ENCODE measurements around the gene ADCY2.

ADCY2 gene

DNA sequence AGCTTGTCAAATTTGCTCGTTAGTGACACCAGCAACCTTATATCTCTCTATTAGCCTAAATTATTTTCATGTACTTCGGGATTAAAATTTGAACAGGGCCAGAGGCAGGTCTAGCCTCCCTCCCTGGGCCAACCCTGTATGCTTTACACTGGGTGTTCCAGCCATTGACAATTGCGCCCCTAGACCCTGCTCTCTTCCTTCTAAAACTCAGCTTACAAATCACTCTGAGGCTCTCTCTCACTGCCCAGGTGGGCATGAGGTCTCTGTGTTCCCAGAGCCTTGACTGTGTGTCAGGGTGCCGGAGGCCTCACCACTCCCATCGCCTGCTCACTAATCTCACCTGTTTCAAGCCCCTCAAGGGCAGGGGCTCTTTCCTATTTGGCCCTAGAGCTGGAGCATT, 461.4 kb downstream of the ADCY2 start:
- CTCF ChIA-PET: interaction anchor here (0.7 to 4.2 kb wide), 19 partner anchors 8 to 1077 kb away, joined by 3 to 29 read pairs (median 4); partner anchors contain the start of genes FASTKD3 and MTRR
- Histone ChIP-seq H3K9me3 (ENCODE audit: control insufficient read depth, insufficient read depth, low read depth, low read length) (no peaks in the 10 kb centered on the region; the same call in 1 of the 2 replicates), H3K36me3 (ENCODE audit: control insufficient read depth in 2 of 2, insufficient read depth in 1 of 2, low read length in 2 of 2) (peaks cover 36 to 37% of the 10 kb centered on the region in 2 experiments), H3K4me1 (ENCODE audit: control insufficient read depth, insufficient read depth, low read length) (no peaks in the 10 kb centered on the region; the same call in 1 of the 2 replicates), H3K27ac (ENCODE audit: extremely low read depth, low read depth, low read length) (no peak overlapping the region), H3K4me3 (ENCODE audit: low read depth, low read length) (no peak overlapping the region)
- POLR2A ChIA-PET: interaction anchor here (3.4 kb wide), 1 partner anchor 12 kb away, joined by 22 read pairs; the partner anchor contains the start of genes FASTKD3 and MTRR
- no peak for TF ChIP-seq ZNF335 (tag by site-specific recombination; conservative IDR thresholded peaks at IDR 0.05)
- no peak for TF ChIP-seq YY2 (tag by site-specific recombination; IDR thresholded peaks at IDR 0.05)
- no peak for TF ChIP-seq ZNF302 (tag by site-specific recombination; IDR thresholded peaks at IDR 0.05; ENCODE audit: low read depth)
- TF ChIP-seq, protein P1, sequence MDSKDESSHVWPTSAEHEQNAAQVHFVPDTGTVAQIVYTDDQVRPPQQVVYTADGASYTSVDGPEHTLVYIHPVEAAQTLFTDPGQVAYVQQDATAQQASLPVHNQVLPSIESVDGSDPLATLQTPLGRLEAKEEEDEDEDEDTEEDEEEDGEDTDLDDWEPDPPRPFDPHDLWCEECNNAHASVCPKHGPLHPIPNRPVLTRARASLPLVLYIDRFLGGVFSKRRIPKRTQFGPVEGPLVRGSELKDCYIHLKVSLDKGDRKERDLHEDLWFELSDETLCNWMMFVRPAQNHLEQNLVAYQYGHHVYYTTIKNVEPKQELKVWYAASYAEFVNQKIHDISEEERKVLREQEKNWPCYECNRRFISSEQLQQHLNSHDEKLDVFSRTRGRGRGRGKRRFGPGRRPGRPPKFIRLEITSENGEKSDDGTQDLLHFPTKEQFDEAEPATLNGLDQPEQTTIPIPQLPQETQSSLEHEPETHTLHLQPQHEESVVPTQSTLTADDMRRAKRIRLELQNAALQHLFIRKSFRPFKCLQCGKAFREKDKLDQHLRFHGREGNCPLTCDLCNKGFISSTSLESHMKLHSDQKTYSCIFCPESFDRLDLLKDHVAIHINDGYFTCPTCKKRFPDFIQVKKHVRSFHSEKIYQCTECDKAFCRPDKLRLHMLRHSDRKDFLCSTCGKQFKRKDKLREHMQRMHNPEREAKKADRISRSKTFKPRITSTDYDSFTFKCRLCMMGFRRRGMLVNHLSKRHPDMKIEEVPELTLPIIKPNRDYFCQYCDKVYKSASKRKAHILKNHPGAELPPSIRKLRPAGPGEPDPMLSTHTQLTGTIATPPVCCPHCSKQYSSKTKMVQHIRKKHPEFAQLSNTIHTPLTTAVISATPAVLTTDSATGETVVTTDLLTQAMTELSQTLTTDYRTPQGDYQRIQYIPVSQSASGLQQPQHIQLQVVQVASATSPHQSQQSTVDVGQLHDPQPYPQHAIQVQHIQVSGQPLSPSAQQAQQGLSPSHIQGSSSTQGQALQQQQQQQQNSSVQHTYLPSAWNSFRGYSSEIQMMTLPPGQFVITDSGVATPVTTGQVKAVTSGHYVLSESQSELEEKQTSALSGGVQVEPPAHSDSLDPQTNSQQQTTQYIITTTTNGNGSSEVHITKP (tag by site-specific recombination; IDR thresholded peaks at IDR 0.05): no peak
- TF ChIP-seq, protein P2, sequence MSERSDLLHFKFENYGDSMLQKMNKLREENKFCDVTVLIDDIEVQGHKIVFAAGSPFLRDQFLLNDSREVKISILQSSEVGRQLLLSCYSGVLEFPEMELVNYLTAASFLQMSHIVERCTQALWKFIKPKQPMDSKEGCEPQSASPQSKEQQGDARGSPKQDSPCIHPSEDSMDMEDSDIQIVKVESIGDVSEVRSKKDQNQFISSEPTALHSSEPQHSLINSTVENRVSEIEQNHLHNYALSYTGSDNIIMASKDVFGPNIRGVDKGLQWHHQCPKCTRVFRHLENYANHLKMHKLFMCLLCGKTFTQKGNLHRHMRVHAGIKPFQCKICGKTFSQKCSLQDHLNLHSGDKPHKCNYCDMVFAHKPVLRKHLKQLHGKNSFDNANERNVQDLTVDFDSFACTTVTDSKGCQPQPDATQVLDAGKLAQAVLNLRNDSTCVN (tag by site-specific recombination; optimal IDR thresholded peaks at IDR 0.05): no peak
- TF ChIP-seq, protein P3, sequence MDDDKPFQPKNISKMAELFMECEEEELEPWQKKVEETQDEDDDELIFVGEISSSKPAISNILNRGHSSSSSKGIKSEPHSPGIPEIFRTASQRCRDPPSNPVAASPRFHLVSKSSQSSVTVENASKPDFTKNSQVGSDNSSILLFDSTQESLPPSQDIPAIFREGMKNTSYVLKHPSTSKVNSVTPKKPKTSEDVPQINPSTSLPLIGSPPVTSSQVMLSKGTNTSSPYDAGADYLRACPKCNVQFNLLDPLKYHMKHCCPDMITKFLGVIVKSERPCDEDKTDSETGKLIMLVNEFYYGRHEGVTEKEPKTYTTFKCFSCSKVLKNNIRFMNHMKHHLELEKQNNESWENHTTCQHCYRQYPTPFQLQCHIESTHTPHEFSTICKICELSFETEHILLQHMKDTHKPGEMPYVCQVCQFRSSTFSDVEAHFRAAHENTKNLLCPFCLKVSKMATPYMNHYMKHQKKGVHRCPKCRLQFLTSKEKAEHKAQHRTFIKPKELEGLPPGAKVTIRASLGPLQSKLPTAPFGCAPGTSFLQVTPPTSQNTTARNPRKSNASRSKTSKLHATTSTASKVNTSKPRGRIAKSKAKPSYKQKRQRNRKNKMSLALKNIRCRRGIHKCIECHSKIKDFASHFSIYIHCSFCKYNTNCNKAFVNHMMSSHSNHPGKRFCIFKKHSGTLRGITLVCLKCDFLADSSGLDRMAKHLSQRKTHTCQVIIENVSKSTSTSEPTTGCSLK (tag by site-specific recombination; IDR thresholded peaks at IDR 0.05): no peak
- no peak for TF ChIP-seq KLF8 (tag by site-specific recombination; IDR thresholded peaks at IDR 0.05)
- no peak for TF ChIP-seq ZNF214 (tag by site-specific recombination; IDR thresholded peaks at IDR 0.05; ENCODE audit: borderline replicate concordance)
- TF ChIP-seq ZNF19 (tag by site-specific recombination; IDR thresholded peaks at IDR 0.05; ENCODE audit: low read depth): no peak

DNA sequence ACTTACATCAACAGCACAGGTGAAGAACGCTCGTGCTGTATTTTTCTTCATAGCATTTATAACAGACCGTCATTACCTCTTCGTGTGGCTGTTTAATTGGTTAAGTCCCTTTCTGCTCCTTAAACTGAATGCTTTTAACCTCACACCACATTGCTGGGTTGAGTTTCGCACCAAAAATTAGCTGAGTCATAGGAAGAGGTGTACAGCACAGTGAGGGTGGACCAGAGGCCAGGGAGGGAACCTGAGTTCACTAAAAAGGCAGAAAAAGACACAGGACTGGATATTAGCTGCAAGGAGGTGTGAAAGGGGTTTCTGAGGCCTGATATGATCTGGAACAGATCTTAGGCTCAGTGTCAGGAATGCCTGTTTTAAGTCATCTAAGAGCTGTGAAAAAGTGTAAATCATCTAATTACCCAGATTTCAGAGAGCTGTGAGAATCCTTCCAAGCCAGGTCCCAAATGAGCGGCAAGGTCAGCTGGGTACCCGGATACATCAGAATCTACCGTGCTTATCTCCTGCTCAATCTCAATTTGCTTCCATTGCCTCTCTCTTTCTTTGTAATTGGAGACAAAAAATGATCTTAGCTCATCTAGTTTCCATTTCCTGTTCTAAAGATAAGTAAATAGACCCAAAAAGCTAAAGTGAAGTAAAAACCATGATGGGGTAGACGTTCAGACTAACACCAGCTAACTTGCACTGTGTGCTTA, 462.1 kb downstream of the ADCY2 start:
- Histone ChIP-seq H3K36me3 (ENCODE audit: control insufficient read depth in 2 of 2, insufficient read depth in 1 of 2, low read length in 2 of 2) (peaks cover 43 to 44% of the 10 kb centered on the region in 2 experiments), H3K4me1 (ENCODE audit: control insufficient read depth, insufficient read depth, low read length) (no peaks in the 10 kb centered on the region; the same call in 1 of the 2 replicates), H3K27ac (ENCODE audit: extremely low read depth, low read depth, low read length) (no peak overlapping the region), H3K9me3 (ENCODE audit: control insufficient read depth, insufficient read depth, low read depth, low read length) (no peaks in the 10 kb centered on the region; the same call in 1 of the 2 replicates), H3K4me3 (ENCODE audit: low read depth, low read length) (no peak overlapping the region)
- ChIA-PET POLR2A (interaction anchor here (3.4 kb wide), 1 partner anchor 11 kb away, joined by 22 read pairs; the partner anchor contains the start of genes FASTKD3 and MTRR), CTCF (interaction anchor here (0.6 to 4.2 kb wide), 18 partner anchors 9 to 1077 kb away, joined by 3 to 29 read pairs (median 4); partner anchors contain the start of genes FASTKD3 and MTRR)
- no peak for TF ChIP-seq ZNF239 (tag by site-specific recombination; IDR thresholded peaks at IDR 0.05)
- TF ChIP-seq, protein P4, sequence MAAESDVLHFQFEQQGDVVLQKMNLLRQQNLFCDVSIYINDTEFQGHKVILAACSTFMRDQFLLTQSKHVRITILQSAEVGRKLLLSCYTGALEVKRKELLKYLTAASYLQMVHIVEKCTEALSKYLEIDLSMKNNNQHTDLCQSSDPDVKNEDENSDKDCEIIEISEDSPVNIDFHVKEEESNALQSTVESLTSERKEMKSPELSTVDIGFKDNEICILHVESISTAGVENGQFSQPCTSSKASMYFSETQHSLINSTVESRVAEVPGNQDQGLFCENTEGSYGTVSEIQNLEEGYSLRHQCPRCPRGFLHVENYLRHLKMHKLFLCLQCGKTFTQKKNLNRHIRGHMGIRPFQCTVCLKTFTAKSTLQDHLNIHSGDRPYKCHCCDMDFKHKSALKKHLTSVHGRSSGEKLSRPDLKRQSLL (tag by site-specific recombination; IDR thresholded peaks at IDR 0.05): no peak

All from HEK293 (cell line).